BJ (cell line): ENCODE measurements around the gene DIP2A. TPM values are rescaled to one million over a fixed set of nuclear protein-coding genes. Genes with fewer than 3 reads are reported as not detected.

ENCODE experiments used
- CTCF ChIA-PET: fragments of 350-600 bp; formaldehyde crosslinking; extraction: SDS; loops from one replicate; lab custom pipeline; 2021; ENCODE audit warnings: antibody characterized with exemption, inconsistent platforms; lab: Yijun Ruan, JAX
- POLR2A ChIA-PET: fragments of 300-600 bp; sonication (Branson Sonifier 250); formaldehyde crosslinking; extraction: SDS; loops from one replicate; lab custom pipeline; 2021; ENCODE audit warnings: antibody characterized with exemption; lab: Charles Lee
- DNase-seq: peaks from one replicate; pipeline ENCODE4 v3.0.0-alpha.2; 2011; ENCODE audit warnings: low read depth
- H3K27me3 ChIP-seq: 2 replicates; pipeline ENCODE4 v1.6.0; 2011; ENCODE audit warnings: low read length; ENCODE audit not compliant: control insufficient read depth, insufficient read depth
- H3K36me3 ChIP-seq: 2 replicates; pipeline ENCODE4 v1.5.1; 2011; ENCODE audit warnings: low read length; ENCODE audit not compliant: control insufficient read depth, insufficient read depth
- H3K4me3 ChIP-seq: 2 replicates; pipeline ENCODE4 v1.5.1; 2011; ENCODE audit warnings: low read depth, mild to moderate bottlenecking, control low read depth, low read length
- CTCF ChIP-seq: IDR thresholded peaks from 2 replicates; pipeline ENCODE4 v1.5.1; 2011; ENCODE audit warnings: low read depth, mild to moderate bottlenecking, control low read depth, inconsistent platforms, low read length, moderate library complexity; ENCODE audit not compliant: insufficient read depth
- polyA plus RNA-seq: library from polyadenylated mRNA; depleted of rRNA; stranded (reverse); fragments of >200 nt; gene quantifications from 2 replicates; pipeline ENCODE4 v1.2.3, GENCODE V29; 2011

DIP2A gene
- polyA plus RNA-seq, 1 experiment = 18.7 TPM

- Histone ChIP-seq H3K27me3 (no peaks in the 10 kb centered on the region), H3K4me3 (no peak overlapping the region), H3K36me3 (peaks cover 19% of the 10 kb centered on the region)
- no peak for TF ChIP-seq CTCF
- no peak for DNase-seq
- ChIA-PET CTCF (no interaction called here), POLR2A (no interaction called here)
These were observed 86.7 kb downstream of the DIP2A start for GRCh38 chr21:46545363-46545762.

DNA sequence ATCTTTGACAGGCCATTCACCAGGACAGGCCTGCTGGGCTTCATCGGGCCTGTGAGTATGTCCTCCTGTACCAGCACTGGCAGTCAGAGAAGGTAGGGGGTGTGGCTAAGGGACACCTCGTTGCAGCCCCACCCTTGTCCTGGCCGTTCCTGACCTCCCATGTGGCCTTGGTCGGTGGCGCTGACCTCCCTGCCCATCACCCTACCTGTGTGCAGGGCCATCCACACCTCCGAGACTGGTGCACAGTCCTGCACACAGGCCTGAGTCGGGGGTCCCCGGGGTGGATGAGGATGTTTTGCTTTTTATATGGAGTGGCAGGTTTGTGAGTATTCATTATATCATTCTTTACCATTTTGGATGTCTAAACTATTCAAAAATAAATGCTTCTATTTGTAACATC is 87.2 kb downstream of the DIP2A start:
- TF ChIP-seq CTCF = no peak
- Histone ChIP-seq H3K36me3 (peaks cover 22% of the 10 kb centered on the region), H3K27me3 (no peaks in the 10 kb centered on the region), H3K4me3 (no peak overlapping the region)
- ChIA-PET POLR2A (no interaction called here), CTCF (no interaction called here)
- no peak for DNase-seq

GRCh38 chr21:46546799-46547198 is 88.1 kb downstream of the DIP2A start:
- no peak overlapping the region for H3K4me3 ChIP-seq
- ChIA-PET POLR2A (no interaction called here), CTCF (interaction anchor here (0.6 kb wide), 1 partner anchor 63 kb away, joined by 3 read pairs; no protein-coding TSS in a partner anchor)
- DNase-seq = no peak
- H3K27me3 ChIP-seq = no peaks in the 10 kb centered on the region
- H3K36me3 ChIP-seq = peaks cover 22% of the 10 kb centered on the region
- no peak for TF ChIP-seq CTCF

- ChIA-PET CTCF (no interaction called here), POLR2A (no interaction called here)
- Histone ChIP-seq H3K4me3 (no peak overlapping the region), H3K27me3 (no peaks in the 10 kb centered on the region), H3K36me3 (peaks cover 25% of the 10 kb centered on the region)
- DNase-seq = no peak
- TF ChIP-seq CTCF = no peak
These were observed 91.0 kb downstream of the DIP2A start for GRCh38 chr21:46549650-46550049.

DNA sequence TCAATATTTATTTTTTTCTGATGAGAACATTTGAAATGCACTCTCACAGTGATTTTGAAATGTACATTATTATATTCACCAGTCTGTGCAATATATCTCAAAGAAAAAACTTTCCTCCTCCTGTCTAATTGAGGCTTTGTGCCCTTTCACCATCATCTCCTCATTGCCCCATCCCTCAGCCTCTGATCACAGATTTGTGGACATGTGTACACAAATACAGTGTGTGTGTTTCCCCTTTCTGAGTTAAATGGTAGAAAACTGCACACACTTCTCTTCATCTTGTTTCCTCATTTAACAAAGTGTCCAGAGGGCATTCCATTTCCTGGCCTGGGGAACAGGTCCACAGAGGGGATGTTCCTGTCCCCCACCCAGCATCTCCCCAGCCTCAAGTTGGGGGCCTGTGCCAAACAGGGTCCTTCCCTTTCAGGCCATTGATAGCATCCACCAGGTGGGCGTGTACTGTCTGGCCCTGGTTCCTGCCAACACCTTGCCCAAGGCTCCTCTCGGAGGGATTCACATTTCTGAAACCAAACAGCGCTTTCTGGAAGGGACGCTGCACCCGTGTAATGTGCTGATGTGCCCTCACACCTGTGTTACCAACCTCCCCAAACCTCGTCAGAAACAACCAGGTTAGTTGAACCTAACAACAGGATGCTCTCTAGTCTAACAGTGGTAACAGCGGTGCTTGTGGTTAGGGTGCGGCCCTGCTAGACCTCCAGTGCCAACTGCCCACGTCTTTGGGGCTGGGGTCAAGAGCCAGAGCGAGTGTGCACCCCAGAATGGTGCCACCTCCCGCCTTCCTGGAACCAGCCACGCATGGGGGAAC is 91.6 kb downstream of the DIP2A start:
- Histone ChIP-seq H3K36me3 (peaks cover 31% of the 10 kb centered on the region), H3K4me3 (no peak overlapping the region), H3K27me3 (no peaks in the 10 kb centered on the region)
- CTCF ChIA-PET = no interaction called here
- TF ChIP-seq CTCF = no peak
- DNase-seq = no peak
- POLR2A ChIA-PET = no interaction called here
